GM21576 (cell line): ENCODE data around the gene LPP.

Source experiments
- ATAC-seq: cut with Tn5 transposase; IDR thresholded peaks from one replicate; pipeline ENCODE4 v1.9.1; 2021; ENCODE audit warnings: mild to moderate bottlenecking, moderate library complexity; ENCODE audit not compliant: unreplicated experiment

The LPP gene

DNA sequence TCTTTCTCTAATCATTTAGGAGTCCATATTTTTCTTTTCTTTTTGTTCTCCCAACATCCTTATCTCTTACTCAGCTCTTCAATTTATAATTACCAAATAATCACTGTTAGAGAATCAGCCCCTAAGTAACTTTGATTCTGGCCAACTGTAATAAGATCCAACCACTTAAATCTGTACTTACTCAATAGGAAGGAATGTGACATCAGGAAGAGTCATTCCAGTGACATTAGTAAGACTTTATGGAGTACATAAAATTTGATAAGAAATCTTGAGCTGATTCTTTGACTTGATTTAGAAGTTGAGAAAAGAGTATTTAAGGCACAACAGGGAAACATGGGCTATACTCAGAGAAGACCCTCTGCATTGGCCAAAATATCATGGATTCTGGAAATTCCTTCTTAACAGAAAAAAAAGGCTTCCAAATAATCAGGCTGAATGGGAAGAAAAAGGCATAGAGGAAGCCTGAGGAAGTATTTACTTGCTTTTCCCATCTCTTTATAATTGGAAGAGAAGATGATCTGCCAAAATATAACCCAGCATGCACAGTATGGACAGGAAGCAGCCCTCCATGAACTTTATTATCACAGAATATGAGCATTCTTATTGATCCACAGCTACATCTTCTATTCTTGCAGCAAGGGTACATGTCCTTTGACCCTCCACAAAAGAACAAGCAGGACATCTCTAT is 728.1 kb downstream of the LPP start:
- no peak for ATAC-seq

DNA sequence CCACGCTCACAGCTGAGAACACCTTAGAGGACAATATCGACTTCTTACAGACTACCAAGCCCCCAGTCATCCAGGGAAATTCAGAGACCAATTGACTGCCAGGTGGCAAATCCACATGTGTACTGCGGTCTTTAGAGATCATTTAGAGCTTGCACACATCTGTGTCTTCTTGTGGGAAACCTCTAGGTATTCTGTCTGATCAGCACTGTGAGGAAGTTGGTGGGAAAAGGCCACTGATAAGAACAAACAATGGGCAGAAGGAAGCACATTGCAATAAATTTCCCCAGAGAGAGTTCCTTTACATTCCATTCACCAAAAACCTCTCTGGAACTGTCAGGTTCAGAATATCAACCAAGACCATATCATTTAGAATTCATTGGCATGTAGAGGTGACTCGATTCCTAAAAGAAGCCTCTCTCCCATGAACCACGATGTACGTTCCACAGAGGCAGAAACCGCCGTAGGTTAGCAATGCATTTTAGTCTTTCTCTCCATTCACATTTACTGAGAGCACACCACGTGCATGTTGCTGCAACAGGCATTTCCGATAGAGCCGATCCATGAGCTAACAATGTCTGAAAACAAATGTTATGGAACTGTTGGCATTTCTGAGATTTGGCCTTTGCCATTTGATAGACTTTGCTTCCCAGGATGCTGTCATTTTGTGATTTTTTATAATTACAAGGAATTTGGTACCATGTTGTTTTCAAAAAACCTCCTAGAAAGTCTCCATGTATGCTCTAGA is 730.5 kb downstream of the LPP start:
- ATAC-seq = no peak

DNA sequence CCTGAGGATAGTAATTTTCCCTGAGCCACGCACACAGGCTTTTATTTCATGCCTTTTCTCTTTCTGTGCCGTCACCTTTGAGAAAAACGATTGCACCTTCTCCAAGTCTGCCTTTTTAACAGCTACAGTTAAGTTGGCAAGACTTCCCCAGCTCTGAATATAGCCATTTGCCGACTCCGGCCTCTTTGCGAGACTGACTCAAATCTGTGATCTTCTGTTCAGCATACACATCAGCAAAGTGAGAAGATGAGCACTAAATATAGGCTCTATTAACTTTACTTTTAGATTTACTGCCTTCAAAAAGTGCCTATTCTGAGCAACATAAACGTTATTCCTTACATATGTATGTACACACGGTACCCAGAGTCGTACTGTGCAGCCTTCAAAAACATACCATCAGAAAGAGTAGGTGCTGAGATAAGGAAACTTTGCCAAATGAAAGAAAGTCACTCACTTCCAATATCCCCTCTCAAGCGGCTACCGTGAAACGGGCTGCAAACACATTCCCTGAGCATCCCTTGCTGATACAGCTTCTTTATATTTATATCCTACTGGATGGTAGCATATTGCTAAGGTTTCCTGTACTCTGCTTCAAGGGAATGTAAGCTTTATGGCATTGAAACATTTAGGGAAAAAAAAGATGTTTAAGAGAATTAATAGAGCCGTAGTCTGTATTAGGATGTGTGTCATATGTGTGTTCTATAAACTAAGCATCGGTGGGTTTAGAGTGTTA is 734.5 kb downstream of the LPP start:
- ATAC-seq = no peak

DNA sequence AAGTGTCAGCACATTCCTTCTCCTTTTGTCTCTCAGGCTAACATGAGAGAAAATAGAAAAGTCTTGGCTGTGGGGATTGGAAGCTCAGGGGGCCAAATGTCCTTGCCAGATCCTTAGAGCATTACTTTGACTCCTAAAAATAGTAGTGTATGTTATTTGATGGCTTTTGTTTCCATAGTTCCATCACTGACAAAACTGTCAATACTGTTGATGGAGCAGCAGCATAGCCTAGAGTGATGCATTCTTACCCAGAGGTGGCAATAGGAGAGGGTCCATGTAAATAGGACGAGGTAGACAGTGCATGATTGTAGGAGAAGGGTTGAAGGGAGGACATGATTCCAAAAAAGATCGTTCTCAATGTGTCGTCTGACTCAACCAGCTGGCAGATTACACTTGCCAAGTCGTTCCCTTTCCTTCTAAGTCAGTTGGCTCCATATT is 735.1 kb downstream of the LPP start:
- no peak for ATAC-seq

DNA sequence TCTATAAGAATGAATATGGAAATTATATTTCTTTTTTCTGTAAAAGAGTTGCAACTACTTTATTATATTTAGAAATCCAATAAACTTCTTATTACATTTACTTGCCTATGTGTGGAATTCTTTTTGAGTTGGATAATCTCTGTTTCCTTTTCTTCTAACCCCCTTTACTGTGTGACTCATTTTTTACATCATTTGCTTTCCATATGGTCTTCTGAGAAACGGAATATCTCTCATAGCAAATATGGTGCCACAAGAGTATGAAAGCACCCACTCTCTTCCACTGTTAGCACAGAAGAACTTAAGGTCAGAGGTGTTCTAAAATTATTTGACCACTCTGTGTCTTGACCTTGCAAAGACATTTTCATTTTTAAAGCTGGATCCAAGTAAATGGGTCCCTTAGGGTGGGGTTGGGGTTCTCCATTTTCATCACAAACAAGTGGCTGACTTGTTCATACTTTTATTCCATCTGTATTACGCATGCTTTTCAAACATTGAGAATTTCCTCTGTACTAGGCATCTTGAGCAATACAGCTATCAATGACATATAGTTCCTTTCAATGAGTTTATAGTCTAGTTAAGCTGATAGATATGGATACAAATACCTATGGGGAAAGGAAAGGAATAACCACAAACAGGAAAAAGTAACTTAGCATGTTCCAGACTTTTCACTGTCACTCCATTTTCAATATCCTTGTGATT is 736.8 kb downstream of the LPP start:
- no peak for ATAC-seq

DNA sequence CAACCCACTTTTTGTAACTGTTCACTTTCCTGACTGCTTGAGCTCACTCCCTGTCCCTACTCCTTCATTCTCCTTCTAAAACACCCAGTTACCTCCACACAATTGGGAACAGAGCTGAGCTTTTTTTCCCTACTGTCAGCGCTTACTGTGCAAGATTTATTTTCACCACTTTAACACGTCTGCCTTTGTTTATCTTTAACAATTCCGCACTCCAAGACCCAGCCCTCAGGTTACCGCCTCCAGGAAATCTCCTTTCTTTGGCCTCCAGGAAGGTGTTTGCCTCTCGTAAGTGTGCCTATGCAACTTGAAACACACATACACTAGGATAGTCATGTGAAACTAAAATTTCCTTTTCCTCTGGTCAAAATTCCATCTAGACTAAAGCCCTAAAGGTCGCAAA is 745.9 kb downstream of the LPP start:
- ATAC-seq = no peak

DNA sequence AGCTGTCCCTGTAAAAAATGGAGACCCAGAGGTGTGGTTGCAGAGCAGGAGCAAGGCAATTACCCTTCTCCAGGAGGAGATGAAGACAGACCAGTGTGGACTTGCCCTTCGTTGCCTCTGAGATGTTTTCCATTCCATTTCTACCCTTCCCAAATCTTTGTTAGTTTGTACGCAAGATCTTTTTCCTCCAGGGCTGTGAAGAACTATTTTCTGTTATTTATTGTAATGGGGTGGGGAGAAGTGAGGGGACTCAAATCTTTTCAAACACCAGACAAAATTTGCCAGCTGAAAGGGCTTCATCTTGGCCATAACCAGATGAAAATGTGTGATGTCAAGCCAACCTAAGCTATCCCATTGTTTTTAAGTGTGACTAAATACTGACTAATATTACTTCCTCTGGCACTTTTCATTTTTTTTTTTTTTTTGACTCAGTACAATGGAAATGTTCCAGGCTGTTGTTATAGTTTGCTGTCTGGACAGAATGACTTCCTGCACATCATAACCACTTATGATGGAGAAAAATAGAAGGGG is 746.5 kb downstream of the LPP start:
- no peak for ATAC-seq

DNA sequence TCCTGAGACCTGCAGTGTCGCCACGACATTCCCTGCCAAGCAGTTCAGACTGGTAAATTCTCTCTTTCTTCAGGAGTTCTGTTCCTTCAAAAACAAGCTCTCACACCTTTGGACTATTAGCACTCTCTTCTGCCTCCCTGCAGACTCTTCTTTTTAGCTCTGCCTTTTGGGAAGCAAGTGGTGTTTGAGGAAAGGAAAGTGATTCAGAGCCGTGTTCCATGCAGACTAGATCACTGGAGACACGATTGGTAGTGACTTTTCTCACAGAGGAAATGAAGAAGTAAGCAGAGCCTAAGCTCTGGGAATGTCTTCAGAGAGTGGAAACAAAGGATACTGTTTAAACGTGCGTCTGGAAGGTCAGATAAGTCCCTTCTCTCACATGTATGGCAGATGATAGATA is 747.2 kb downstream of the LPP start:
- ATAC-seq = no peak

DNA sequence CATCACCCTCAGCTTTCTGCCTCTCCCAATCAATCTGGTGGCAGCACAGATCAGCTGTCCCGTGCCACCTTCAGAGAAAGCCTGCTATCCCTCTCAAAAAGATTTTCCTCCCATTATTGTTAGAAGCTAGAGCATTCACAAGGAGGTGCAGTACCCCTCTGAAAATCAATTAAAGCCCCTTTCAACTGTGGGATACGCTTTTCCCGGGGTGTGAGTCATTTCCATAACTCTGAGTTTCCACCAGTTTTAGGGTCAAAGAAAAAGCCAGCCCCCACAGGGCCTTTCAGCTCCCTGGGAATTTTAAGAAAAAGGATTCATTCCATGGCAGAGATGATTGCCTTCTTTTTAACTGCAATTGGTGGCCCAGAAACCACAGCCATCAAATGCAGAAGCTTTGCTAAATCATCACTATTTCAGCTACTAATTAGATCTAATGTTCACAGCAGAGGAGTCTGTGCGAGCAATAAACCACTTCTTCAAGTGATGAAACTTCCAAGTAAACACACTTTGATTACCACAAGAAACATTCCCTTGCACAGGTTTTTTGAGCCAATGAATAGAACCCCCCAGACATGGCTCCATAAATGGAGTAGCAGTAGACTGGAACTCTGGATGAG is 747.8 kb downstream of the LPP start:
- ATAC-seq = no peak

DNA sequence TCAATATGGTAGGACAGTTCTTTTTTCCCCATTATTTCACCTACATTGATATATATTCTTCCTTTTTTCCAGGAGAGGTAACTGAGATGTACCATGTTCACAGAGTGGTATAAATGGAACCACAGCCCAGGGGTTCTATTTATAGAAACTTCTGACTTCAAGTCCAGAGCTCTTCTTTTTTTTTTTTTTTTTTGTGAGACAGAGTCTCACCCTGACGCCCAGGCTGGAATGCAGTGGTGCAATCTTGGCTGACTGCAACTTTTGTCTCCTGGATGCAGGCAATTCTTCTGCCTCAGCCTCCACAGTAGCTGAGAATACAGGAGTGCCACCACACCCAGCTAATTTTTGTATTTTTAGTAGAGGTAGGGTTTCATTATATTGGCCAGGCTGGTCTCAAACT is 750.7 kb downstream of the LPP start:
- no peak for ATAC-seq

DNA sequence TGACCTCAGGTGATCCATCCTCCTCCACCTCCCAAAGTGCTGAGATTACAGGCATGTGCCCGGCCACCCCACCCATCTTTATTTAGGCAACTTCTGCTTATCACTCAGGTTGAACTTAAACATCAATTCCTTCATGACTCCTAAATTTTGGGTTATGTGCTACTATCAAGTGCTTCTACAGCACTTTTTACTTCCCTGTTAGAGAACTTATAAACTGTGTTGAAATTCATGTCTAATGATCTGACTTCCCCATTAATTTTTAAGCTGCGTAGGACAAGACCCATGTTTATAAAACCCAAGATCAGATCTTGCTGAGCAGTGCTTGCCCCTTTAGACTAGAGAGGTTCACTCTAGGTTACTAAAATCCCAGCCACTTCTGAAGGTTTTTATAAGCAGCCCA is 751.6 kb downstream of the LPP start:
- ATAC-seq = no peak

DNA sequence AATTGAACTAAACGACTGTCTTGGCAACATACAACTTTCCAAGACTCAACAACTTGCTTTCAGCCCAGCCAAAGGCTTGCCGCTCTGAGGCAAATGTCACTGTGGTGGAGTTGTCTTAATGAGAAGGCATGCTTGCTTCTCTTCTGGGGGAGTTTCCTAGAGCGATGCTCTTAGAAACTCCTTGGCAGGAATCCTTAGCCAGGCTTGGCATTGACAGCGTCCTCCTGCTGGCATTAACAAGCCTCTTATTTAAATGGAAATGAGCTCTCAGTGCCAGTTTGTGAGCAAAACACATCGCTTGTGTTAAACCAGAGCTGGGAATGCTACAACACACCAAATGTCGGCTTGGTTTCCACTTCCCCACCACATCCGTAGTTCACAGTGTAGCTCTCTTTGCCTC is 752.3 kb downstream of the LPP start:
- ATAC-seq = no peak

DNA sequence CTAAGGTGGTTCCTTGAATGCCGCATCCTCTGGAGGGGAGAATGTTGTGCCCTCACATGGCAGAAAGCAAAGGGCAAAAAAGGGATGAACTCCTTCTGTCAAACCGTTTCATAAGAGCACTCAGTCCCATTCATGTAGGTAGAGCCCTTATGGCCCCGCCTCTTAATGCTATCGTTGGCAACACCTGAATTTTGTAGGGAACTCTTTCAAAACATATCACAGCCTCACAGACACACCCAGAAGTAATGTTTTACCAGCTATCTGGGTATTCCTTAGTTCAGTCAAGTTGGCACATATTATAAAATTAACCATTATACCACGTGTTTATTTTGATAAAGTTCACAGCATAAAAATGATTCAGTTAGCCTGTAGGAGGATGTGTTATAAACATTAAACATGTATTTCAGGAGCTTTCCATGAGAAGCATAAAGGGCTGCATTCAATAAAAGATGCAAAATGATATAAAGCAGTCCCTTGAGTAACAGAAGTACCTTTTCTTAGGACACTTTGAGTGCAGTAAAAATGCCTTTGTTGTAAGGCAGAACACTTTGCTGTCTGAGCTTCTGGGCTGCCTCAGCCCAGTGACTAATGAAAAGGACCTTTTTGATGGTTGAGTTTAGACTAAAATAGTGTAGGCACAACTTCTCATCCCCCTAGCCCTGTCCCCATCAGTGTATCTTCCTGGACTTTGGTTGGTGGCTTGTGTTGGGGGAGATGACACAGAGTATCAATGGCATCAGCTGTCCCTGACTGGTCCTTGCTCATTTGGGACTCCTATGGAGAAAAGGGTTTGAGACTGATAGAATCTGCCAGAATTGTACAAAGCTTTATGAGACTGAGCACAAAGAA is 754.3 kb downstream of the LPP start:
- no peak for ATAC-seq

DNA sequence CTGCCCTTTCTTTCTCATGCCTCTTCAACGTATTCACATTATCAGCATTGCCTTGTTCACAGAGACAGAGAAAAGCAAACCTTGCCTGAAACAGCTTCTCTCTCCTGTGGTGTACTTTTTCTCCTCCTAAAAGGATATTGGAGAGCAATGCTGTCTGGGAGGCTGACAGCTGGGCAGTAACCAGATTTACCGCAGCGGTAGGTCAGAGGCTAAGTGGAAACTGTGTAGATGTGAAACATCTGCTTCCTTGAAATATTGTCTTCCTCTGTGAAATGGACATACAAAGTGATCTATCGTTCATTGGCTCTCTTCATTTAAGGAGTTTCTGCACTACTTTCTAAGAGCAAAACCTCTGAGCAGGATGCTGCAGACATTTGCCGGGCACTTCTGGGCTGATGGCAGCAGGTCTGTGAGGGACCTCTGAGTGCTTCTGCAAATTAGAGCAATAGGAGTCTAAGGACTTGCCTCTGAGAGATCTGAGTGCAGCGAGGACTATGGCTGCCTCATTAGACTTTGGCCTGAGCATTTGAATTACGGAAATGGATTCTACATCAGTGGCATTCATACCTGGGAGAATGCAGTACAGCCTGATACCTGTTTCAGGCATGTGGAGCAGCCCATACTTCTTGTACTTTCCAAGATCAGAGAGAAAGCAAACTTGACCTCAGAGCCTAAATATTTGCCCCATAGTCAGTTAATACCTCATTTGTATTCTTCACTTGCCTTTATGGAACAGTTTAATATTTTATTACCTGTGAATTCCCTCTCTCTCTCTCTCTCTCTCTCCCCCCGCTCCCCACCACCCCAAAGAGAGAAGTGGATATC is 757.3 kb downstream of the LPP start:
- no peak for ATAC-seq

DNA sequence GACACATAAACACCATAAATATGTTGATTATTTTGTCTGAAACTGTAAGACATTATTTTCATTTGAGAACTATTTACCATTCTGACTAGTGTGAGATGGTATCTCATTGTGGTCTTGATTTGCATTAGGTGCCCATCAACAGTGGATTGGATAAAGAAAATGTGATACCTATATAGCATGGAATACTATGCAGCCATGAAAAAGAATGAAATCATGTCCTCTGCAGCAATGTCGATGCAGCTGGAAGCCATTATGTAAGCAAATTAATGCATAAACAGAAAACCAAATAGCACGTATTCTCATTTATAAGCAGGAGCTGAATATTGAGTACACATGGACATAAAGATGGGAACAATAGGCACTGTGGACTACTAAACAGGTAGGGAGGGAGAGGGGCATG is 759.1 kb downstream of the LPP start:
- ATAC-seq = no peak

DNA sequence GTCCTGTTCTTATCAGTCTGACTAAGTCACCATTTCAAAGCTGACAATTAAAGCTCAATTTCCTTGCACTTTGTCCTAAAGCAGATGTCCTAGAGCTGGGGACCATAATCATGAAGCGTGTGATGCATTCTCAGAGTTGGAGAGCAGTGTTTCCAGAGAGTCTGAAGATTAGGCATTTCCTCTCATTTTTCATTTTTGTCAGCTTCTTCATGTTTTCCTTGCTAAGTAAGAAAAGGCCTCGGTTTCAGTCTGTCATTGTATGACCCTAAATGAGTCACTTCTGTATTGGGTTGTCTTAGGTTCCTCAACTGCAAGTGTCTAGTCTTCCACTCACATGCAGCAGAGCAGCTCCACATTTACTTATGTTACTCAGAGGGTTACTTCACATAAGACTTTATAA is 760.6 kb downstream of the LPP start:
- ATAC-seq = no peak

DNA sequence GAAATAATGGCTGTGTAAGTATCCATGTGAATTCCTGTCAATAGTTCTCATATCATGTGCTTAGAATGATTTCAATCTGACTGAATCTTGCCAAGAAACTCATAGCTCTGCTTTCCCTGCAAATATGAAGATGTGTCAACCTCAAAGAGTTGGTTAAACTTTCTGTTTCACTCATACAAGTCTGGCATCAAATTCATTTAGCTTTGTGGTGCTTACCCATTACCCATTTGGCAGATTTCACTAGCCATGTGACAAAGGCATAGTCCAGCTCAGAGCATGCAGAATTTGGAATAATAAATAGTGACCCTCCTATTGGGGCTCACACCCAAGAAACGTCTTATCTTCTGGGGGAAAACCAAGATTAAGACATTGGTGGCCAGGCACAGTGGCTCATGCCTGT is 761.2 kb downstream of the LPP start:
- no peak for ATAC-seq

DNA sequence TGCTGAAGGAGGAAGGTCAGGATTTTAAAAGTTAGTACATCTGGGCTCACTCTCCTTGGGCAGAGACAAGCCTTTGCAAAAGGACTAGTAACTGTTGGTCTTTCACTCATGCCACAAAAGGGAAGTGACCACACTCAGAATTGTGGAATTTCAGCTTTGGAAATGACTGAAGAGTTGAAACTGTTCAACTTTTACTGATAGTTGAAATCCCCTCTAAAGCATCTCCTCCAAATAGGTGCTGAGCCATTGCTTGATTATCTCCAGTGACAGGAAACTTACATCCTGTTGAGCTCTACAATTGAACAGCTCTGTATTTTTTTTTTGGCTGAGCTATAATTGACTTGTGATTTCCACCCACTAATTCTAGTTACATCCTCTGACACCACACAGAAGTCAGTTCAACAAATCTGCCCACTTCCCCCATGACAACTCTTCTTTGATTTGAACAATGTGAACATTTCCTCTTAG is 763.0 kb downstream of the LPP start:
- ATAC-seq = peak; percentile 44

DNA sequence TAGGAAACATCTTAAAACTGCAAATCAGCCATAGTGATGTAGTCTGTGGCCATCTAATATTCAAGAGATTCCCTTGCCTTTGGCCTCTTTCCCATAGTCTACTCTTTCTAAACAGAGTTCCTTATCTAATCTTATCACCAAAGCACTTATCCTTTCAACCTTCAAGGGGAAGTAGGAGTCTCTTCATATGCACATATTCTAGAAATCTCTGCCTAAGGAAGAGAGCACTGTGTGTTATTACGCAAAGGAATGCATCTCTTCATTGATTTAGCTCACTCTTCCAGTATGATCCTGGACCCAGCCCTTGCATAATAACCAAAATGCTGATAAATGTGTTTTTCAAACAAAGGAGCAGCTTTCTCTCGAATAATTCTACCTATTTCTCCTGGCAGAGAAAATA is 764.1 kb downstream of the LPP start:
- no peak for ATAC-seq
